K562 (cell line): ENCODE data around the gene CCDC28B. TPM values are rescaled to one million over a fixed set of nuclear protein-coding genes. Genes with fewer than 3 reads are reported as not detected.

Source experiments
- ARID2 ChIP-seq: fragments of 450-650 bp; IDR thresholded peaks from 2 replicates; pipeline ENCODE4 v1.6.1; 2017; ENCODE audit warnings: antibody characterized with exemption, mild to moderate bottlenecking
- ASH1L ChIP-seq: fragments of 450-650 bp; IDR thresholded peaks from 2 replicates; pipeline ENCODE4 v1.6.1; 2018; ENCODE audit warnings: borderline replicate concordance, mild to moderate bottlenecking, low read depth; ENCODE audit not compliant: partially characterized antibody
- ATF7 ChIP-seq: fragments of 450-650 bp; IDR thresholded peaks from 2 replicates; pipeline ENCODE4 v1.7.1; 2014; ENCODE audit warnings: mild to moderate bottlenecking, moderate library complexity
- MAFF ChIP-seq: IDR thresholded peaks from 2 replicates; pipeline ENCODE4 v1.6.1; 2012; ENCODE audit warnings: low read length, improper control_type of control experiment
- MEF2D ChIP-seq: conservative IDR thresholded peaks from 2 replicates; pipeline ENCODE4 v1.6.1; 2016; ENCODE audit warnings: low read depth, missing genetic modification characterization, missing compliant biosample characterization
- MYNN ChIP-seq, 2 experiments: sonication (generic); formaldehyde crosslinking in 1 of 2; IDR thresholded peaks; 2 replicates each; pipeline versions ENCODE4 v1.5.0 to v1.6.1; 2016 to 2020; ENCODE audit warnings: antibody characterized with exemption in 1 of 2, missing genetic modification reagents in 1 of 2
- PTBP1 ChIP-seq: fragments of 200-400 bp; formaldehyde crosslinking; IDR thresholded peaks from 2 replicates; pipeline ENCODE4 v1.6.1; 2017; ENCODE audit warnings: low read depth, low read length
- RCOR1 ChIP-seq, 2 experiments: IDR thresholded peaks; 2 replicates each; pipeline ENCODE4 v1.6.1; 2012; ENCODE audit warnings: low read depth in 2 of 2, low read length in 2 of 2, borderline replicate concordance in 1 of 2, improper control_type of control experiment in 1 of 2
- SMARCC2 ChIP-seq: fragments of 450-650 bp; IDR thresholded peaks from 2 replicates; pipeline ENCODE4 v1.6.1; 2017; ENCODE audit warnings: antibody characterized with exemption, moderate library complexity, mild to moderate bottlenecking, low read depth
- TAF9B ChIP-seq: fragments of 450-650 bp; IDR thresholded peaks from 2 replicates; pipeline ENCODE4 v1.6.1; 2018; ENCODE audit warnings: mild to moderate bottlenecking; ENCODE audit not compliant: partially characterized antibody
- ZNF3 ChIP-seq: fragments of 250-450 bp; sonication (Bioruptor Pico); IDR thresholded peaks from 2 replicates; pipeline ENCODE4 v1.5.0; 2021; ENCODE audit warnings: mild to moderate bottlenecking, moderate library complexity
- ZNF561 ChIP-seq: fragments of 450-650 bp; formaldehyde crosslinking; conservative IDR thresholded peaks from 2 replicates; pipeline ENCODE4 v1.4.0; 2020; ENCODE audit warnings: mild to moderate bottlenecking, moderate library complexity
- polyA plus RNA-seq, 8 experiments: library from polyadenylated mRNA; depleted of rRNA in 4 of 8; stranded (reverse) in 5 of 8; unstranded in 3 of 8; fragments of >200 nt; fragmentation: Nextera tagmentation in 2 of 8; fragmentation: Illumina TruSeq in 1 of 8; extraction: Ambion mirVana in 2 of 8; extraction: Trizol in 1 of 8; gene quantifications; 2 replicates each; pipeline versions ENCODE4 v1.2.1 to v1.2.3, GENCODE V29; 2011 to 2014; ENCODE audit warnings: inconsistent platforms in 1 of 8, missing spikeins in 1 of 8
- total RNA-seq, 7 experiments: library from RNA; depleted of rRNA in 6 of 7; stranded (reverse); fragments of >200 nt in 6 of 7; fragmentation: Illumina TruSeq in 2 of 7; extraction: Trizol in 2 of 7; gene quantifications; 2 replicates each; pipeline versions ENCODE4 v1.2.1 to v1.2.3, GENCODE V29; 2011 to 2021; ENCODE audit warnings: low replicate concordance in 1 of 7
- TF ChIP-seq, protein P1 (sequence below): fragments of 450-650 bp; IDR thresholded peaks from 2 replicates; pipeline ENCODE4 v1.6.1; 2016; ENCODE audit warnings: antibody characterized with exemption
- TF ChIP-seq, protein P2 (sequence below): fragments of 250-450 bp; sonication (Bioruptor Pico); IDR thresholded peaks from 2 replicates; pipeline ENCODE4 v1.5.0; 2021; ENCODE audit warnings: mild to moderate bottlenecking, borderline replicate concordance
- TF ChIP-seq, protein P3 (sequence below), 3 experiments: IDR thresholded peaks in 2 of 3; conservative IDR thresholded peaks in 1 of 3; 2 replicates each; pipeline ENCODE4 v1.5.1; 2011 to 2012; ENCODE audit warnings: low read length in 3 of 3, mild to moderate bottlenecking in 3 of 3, control low read depth in 2 of 3, improper control_type of control experiment in 1 of 3, inconsistent platforms in 1 of 3, low read depth in 1 of 3, mixed read lengths in 1 of 3, moderate library complexity in 1 of 3; ENCODE audit not compliant: insufficient read depth in 2 of 3
- TF ChIP-seq, protein P4 (sequence below): fragments of 450-650 bp; IDR thresholded peaks from 2 replicates; pipeline ENCODE4 v1.6.1; 2018; ENCODE audit not compliant: partially characterized antibody

Gene CCDC28B
- total and polyA plus RNA-seq, 9 of the 15 experiments (the other 6 are each of a cell fraction or from before 2014, with no cell fraction given): 5.7 to 54.5 (median 31.7) TPM

DNA sequence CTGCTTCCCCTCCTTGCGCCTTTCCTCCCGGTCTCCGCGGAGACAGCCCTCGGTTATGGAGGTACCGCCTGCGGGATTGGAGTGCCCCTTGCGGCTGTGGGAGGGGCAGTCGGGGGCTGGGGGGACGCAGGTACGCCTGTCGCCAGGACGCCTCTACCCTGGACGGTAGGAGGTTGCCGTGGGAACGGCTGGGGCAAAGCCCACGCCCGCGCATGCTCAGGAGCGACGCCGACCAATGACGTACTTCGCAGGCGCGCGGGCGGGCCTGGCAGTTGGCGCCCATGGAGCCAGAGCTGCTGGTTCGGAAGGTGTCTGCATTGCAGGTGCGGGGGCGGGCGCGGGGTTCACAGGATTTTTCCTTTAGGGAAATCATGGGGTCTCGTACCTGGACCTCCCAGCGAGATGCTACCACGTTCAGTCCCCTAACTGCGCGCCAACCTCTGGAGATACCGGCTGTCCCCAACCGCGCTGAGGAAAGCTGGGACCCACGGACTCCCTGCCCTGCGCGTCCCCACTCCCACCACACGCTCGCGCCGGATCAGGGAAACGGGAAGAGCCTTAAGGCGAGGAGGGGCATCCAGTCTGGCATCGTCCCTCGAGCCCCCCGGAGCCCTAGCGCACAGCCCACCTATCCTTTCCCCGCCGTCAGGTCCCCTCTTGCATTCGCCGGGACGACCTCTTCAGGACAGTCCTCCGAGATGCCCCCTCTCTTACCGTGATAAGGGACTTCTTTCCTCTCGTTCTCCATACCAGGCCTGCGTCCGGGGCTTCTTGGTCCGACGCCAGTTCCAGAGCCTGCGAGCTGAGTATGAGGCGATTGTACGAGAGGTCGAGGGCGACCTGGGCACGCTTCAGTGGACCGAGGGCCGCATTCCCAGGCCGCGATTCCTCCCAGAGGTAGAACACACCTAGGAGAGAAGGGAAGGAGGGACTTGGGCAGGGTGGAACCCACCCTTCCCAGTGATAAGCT lies 5.3 kb downstream of the CCDC28B start, which contains the start of gene IQCC (continued):
- TF ChIP-seq, protein P1, sequence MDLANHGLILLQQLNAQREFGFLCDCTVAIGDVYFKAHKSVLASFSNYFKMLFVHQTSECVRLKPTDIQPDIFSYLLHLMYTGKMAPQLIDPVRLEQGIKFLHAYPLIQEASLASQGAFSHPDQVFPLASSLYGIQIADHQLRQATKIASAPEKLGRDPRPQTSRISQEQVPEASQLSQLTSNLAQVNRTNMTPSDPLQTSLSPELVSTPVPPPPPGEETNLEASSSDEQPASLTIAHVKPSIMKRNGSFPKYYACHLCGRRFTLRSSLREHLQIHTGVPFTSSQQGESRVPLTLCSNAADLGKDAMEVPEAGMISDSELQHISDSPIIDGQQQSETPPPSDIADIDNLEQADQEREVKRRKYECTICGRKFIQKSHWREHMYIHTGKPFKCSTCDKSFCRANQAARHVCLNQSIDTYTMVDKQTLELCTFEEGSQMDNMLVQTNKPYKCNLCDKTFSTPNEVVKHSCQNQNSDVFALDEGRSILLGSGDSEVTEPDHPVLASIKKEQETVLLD: peak; percentile 96
- TF ChIP-seq MYNN (IDR thresholded peaks at IDR 0.05) (peak; percentile 71), MYNN (CRISPR knock-in tag; IDR thresholded peaks at IDR 0.05) (no peak), TAF9B (no peak), MAFF (no peak), RCOR1 (IDR thresholded peaks at IDR 0.05; ENCODE audit: borderline replicate concordance in 1 of 2, low read depth in 2 of 2, low read length in 2 of 2) (peak in 1 of 2 experiments; percentile 44; a peak in 2 of 4 replicates), SMARCC2 (no peak), ZNF561 (CRISPR knock-in tag) (no peak), PTBP1 (0 out of 2 replicates have a peak, but pooled peaks have one; percentile 22), ARID2 (no peak), ATF7 (peak; percentile 90), ZNF3 (CRISPR knock-in tag) (no peak), ASH1L (no peak), MEF2D (tag) (no peak)
- TF ChIP-seq, protein P2, sequence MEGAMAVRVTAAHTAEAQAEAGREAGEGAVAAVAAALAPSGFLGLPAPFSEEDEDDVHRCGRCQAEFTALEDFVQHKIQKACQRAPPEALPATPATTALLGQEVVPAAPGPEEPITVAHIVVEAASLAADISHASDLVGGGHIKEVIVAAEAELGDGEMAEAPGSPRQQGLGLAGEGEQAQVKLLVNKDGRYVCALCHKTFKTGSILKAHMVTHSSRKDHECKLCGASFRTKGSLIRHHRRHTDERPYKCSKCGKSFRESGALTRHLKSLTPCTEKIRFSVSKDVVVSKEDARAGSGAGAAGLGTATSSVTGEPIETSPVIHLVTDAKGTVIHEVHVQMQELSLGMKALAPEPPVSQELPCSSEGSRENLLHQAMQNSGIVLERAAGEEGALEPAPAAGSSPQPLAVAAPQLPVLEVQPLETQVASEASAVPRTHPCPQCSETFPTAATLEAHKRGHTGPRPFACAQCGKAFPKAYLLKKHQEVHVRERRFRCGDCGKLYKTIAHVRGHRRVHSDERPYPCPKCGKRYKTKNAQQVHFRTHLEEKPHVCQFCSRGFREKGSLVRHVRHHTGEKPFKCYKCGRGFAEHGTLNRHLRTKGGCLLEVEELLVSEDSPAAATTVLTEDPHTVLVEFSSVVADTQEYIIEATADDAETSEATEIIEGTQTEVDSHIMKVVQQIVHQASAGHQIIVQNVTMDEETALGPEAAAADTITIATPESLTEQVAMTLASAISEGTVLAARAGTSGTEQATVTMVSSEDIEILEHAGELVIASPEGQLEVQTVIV (CRISPR knock-in tag): no peak
- TF ChIP-seq, protein P3, sequence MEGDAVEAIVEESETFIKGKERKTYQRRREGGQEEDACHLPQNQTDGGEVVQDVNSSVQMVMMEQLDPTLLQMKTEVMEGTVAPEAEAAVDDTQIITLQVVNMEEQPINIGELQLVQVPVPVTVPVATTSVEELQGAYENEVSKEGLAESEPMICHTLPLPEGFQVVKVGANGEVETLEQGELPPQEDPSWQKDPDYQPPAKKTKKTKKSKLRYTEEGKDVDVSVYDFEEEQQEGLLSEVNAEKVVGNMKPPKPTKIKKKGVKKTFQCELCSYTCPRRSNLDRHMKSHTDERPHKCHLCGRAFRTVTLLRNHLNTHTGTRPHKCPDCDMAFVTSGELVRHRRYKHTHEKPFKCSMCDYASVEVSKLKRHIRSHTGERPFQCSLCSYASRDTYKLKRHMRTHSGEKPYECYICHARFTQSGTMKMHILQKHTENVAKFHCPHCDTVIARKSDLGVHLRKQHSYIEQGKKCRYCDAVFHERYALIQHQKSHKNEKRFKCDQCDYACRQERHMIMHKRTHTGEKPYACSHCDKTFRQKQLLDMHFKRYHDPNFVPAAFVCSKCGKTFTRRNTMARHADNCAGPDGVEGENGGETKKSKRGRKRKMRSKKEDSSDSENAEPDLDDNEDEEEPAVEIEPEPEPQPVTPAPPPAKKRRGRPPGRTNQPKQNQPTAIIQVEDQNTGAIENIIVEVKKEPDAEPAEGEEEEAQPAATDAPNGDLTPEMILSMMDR (IDR thresholded peaks at IDR 0.05 in 2 of 3, conservative IDR thresholded peaks at IDR 0.05 in 1 of 3; ENCODE audit: insufficient read depth in 2 of 3, low read depth in 1 of 3, low read length in 3 of 3): peak in 2 of 3 experiments; percentile 23 to 30; a peak in 2 of 6 replicates
- TF ChIP-seq, protein P4, sequence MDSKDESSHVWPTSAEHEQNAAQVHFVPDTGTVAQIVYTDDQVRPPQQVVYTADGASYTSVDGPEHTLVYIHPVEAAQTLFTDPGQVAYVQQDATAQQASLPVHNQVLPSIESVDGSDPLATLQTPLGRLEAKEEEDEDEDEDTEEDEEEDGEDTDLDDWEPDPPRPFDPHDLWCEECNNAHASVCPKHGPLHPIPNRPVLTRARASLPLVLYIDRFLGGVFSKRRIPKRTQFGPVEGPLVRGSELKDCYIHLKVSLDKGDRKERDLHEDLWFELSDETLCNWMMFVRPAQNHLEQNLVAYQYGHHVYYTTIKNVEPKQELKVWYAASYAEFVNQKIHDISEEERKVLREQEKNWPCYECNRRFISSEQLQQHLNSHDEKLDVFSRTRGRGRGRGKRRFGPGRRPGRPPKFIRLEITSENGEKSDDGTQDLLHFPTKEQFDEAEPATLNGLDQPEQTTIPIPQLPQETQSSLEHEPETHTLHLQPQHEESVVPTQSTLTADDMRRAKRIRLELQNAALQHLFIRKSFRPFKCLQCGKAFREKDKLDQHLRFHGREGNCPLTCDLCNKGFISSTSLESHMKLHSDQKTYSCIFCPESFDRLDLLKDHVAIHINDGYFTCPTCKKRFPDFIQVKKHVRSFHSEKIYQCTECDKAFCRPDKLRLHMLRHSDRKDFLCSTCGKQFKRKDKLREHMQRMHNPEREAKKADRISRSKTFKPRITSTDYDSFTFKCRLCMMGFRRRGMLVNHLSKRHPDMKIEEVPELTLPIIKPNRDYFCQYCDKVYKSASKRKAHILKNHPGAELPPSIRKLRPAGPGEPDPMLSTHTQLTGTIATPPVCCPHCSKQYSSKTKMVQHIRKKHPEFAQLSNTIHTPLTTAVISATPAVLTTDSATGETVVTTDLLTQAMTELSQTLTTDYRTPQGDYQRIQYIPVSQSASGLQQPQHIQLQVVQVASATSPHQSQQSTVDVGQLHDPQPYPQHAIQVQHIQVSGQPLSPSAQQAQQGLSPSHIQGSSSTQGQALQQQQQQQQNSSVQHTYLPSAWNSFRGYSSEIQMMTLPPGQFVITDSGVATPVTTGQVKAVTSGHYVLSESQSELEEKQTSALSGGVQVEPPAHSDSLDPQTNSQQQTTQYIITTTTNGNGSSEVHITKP: no peak
